OCI-LY3 (cell line): ENCODE data around the gene LLGL1.

Experiments
- H2AFZ ChIP-seq: fragments of 200-600, 300-600 bp; shearing (Covaris generic); 2 replicates; pipeline ENCODE4 v1.6.0; 2014; ENCODE audit warnings: antibody characterized with exemption, low read depth, low read length
- H3K27ac ChIP-seq: fragments of 200-600, 300-600 bp; sonication (generic); 2 replicates; pipeline ENCODE4 v1.5.1; 2014; ENCODE audit warnings: mild to moderate bottlenecking, low read length, moderate library complexity, mixed read lengths
- H3K27me3 ChIP-seq: fragments of 200-600, 300-600 bp; sonication (generic); 2 replicates; pipeline ENCODE4 v1.6.1; 2014; ENCODE audit warnings: low read depth, low read length, mixed read lengths
- H3K36me3 ChIP-seq: fragments of 200-600, 300-600 bp; sonication (generic); replicated peaks from 2 replicates; pipeline ENCODE3; 2014; ENCODE audit warnings: low read depth, low read length, mixed read lengths
- H3K4me1 ChIP-seq: fragments of 300-600, 200-600 bp; sonication (generic); 2 replicates; pipeline ENCODE4 v1.6.1; 2014; ENCODE audit warnings: low read length, mixed read lengths
- H3K4me2 ChIP-seq: fragments of 200-600, 300-600 bp; sonication (generic); 2 replicates; pipeline ENCODE4 v1.6.1; 2014; ENCODE audit warnings: low read length, mixed read lengths
- H3K4me3 ChIP-seq: fragments of 300-600, 200-600 bp; sonication (generic); 2 replicates; pipeline ENCODE4 v1.5.1; 2014; ENCODE audit warnings: antibody characterized with exemption, mild to moderate bottlenecking, low read length, moderate library complexity
- H3K79me2 ChIP-seq: fragments of 300-600, 200-600 bp; shearing (Covaris generic); 2 replicates; pipeline ENCODE4 v1.6.1; 2014; ENCODE audit warnings: mild to moderate bottlenecking, low read length, mixed read lengths
- H3K9ac ChIP-seq: fragments of 300-600, 200-600 bp; shearing (Covaris generic); 2 replicates; pipeline ENCODE4 v1.6.0; 2014; ENCODE audit warnings: mild to moderate bottlenecking, low read length, moderate library complexity
- H3K9me3 ChIP-seq: fragments of 200-600, 300-600 bp; shearing (Covaris generic); 2 replicates; pipeline ENCODE4 v1.6.1; 2014; ENCODE audit warnings: low read length, mixed read lengths; ENCODE audit not compliant: insufficient read depth
- H4K20me1 ChIP-seq: fragments of 200-600, 300-600 bp; sonication (generic); 2 replicates; pipeline ENCODE4 v1.6.1; 2016; ENCODE audit warnings: low read length, mixed read lengths; ENCODE audit not compliant: insufficient read depth
- CTCF ChIP-seq: fragments of 200-600, 300-600 bp; sonication (generic); IDR thresholded peaks from 2 replicates; pipeline ENCODE4 v1.5.1; 2014; ENCODE audit warnings: antibody characterized with exemption, low read length, low read depth
- EZH2phosphoT487 ChIP-seq: fragments of 200-600 bp; shearing (Covaris generic); IDR thresholded peaks from 2 replicates; pipeline ENCODE4 v1.6.1; 2018; ENCODE audit warnings: antibody characterized with exemption, mixed run types, low read depth

LLGL1 gene

GRCh38 chr17:18256351-18256750, 30.9 kb downstream of the LLGL1 start:
- Histone ChIP-seq H2AFZ (no peak overlapping the region), H3K79me2 (peaks cover 12% of the 10 kb centered on the region; the same call in 1 of the 2 replicates), H3K4me3 (no peak overlapping the region), H3K4me1 (peaks cover 10% of the 10 kb centered on the region), H4K20me1 (no peaks in the 10 kb centered on the region), H3K36me3 (no peaks in the 10 kb centered on the region), H3K27me3 (no peaks in the 10 kb centered on the region), H3K9ac (no peak overlapping the region), H3K27ac (no peak overlapping the region), H3K9me3 (no peaks in the 10 kb centered on the region), H3K4me2 (no peak overlapping the region)
- TF ChIP-seq EZH2phosphoT487 (no peak), CTCF (no peak)

GRCh38 chr17:18256776-18257175, 31.3 kb downstream of the LLGL1 start:
- H3K27ac ChIP-seq: no peak overlapping the region
- H3K27me3 ChIP-seq: no peaks in the 10 kb centered on the region
- no peak overlapping the region for H3K4me3 ChIP-seq
- H4K20me1 ChIP-seq: no peaks in the 10 kb centered on the region
- H2AFZ ChIP-seq: no peak overlapping the region
- H3K36me3 ChIP-seq: no peaks in the 10 kb centered on the region
- H3K9me3 ChIP-seq: no peaks in the 10 kb centered on the region
- peaks cover 10% of the 10 kb centered on the region for H3K4me1 ChIP-seq
- TF ChIP-seq EZH2phosphoT487 (no peak), CTCF (no peak)
- no peak overlapping the region for H3K9ac ChIP-seq
- H3K79me2 ChIP-seq: peaks cover 12% of the 10 kb centered on the region; the same call in 1 of the 2 replicates
- H3K4me2 ChIP-seq: peak overlapping the region; percentile 69

- Histone ChIP-seq H3K27me3 (no peaks in the 10 kb centered on the region), H3K79me2 (peaks cover 12% of the 10 kb centered on the region; the same call in 1 of the 2 replicates), H3K4me3 (peak overlapping the region; percentile 88), H2AFZ (no peak overlapping the region), H3K4me2 (peak overlapping the region; percentile 69), H3K9me3 (no peaks in the 10 kb centered on the region), H4K20me1 (no peaks in the 10 kb centered on the region), H3K36me3 (no peaks in the 10 kb centered on the region), H3K9ac (peak overlapping the region; percentile 78), H3K27ac (peak overlapping the region; percentile 40; the same call in 1 of the 2 replicates), H3K4me1 (peaks cover 10% of the 10 kb centered on the region)
- TF ChIP-seq CTCF (no peak), EZH2phosphoT487 (no peak)
These were observed 32.0 kb downstream of the LLGL1 start for GRCh38 chr17:18257268-18257981.

- Histone ChIP-seq H3K4me2 (peak overlapping the region; percentile 69), H3K4me3 (peak overlapping the region; percentile 88), H3K4me1 (peaks cover 10% of the 10 kb centered on the region), H3K27ac (peak overlapping the region; percentile 40), H3K79me2 (peaks cover 12% of the 10 kb centered on the region; the same call in 1 of the 2 replicates), H4K20me1 (no peaks in the 10 kb centered on the region), H3K36me3 (no peaks in the 10 kb centered on the region), H2AFZ (0 out of 2 replicates have a peak overlapping the region, but pooled peaks have one; percentile 7), H3K27me3 (no peaks in the 10 kb centered on the region), H3K9ac (peak overlapping the region; percentile 78), H3K9me3 (no peaks in the 10 kb centered on the region)
- TF ChIP-seq CTCF: no peak
- TF ChIP-seq EZH2phosphoT487: no peak
These were observed 32.5 kb downstream of the LLGL1 start for GRCh38 chr17:18257982-18258355.
